ENCODE measurements around the gene MYPOP. TPM values are rescaled to one million over a fixed set of nuclear protein-coding genes. Genes with fewer than 3 reads are reported as not detected.

Gene MYPOP
- total and polyA plus RNA-seq, 4 donors: 0.70 to 3.0 (median 1.3) TPM

- peak overlapping the region in 2 of 3 donors; percentile 37 to 81 for H3K4me3 ChIP-seq (ENCODE audit: low read depth in 1 of 3, low read length in 3 of 3)
These were observed 18.3 kb downstream of the MYPOP start for GRCh38 chr19:45883881-45884681.

GRCh38 chr19:45883586-45883880 lies 18.9 kb downstream of the MYPOP start:
- H3K27me3 ChIP-seq (ENCODE audit: control insufficient read depth in 4 of 4, insufficient read depth in 4 of 4, low read length in 3 of 4): no peaks in the 10 kb centered on the region
- peak overlapping the region in 1 of 2 donors; percentile 64 for H3K9ac ChIP-seq (ENCODE audit: low read depth in 1 of 2, low read length in 2 of 2)
- H3K36me3 ChIP-seq (ENCODE audit: control insufficient read depth in 4 of 4, insufficient read depth in 3 of 4, low read depth in 1 of 4, low read length in 3 of 4): no peaks in the 10 kb centered on the region
- H3K9me3 ChIP-seq (ENCODE audit: control insufficient read depth in 4 of 4, low read length in 3 of 4): no peaks in the 10 kb centered on the region
- no peak for DNase-seq (ENCODE audit: low spot score)
- peaks cover 23 to 66% (median 41%) of the 10 kb centered on the region in 4 donors for H3K4me1 ChIP-seq (ENCODE audit: control insufficient read depth in 4 of 4, insufficient read depth in 4 of 4, low read length in 3 of 4)
- H3K4me3 ChIP-seq (ENCODE audit: low read depth in 1 of 3, low read length in 3 of 3): peak overlapping the region in 2 of 3 donors; percentile 37 to 81
- WGBS: 10% methylated on average over 5 of the region's 5 CpGs
- H3K27ac ChIP-seq (ENCODE audit: low read depth in 1 of 2, low read length in 2 of 2): peak overlapping the region; percentile 32 to 67
- TF ChIP-seq FOXA2 (IDR thresholded peaks at IDR 0.05) (no peak), ATF3 (IDR thresholded peaks at IDR 0.05) (no peak), CTCF (IDR thresholded peaks at IDR 0.05; ENCODE audit: low read depth, low read length, missing input control) (no peak), TAF1 (conservative IDR thresholded peaks at IDR 0.05) (no peak), HNF4A (conservative IDR thresholded peaks at IDR 0.05) (no peak), YY1 (IDR thresholded peaks at IDR 0.05) (no peak), RAD21 (IDR thresholded peaks at IDR 0.05) (no peak), FOXA1 (IDR thresholded peaks at IDR 0.05) (no peak), HNF4G (IDR thresholded peaks at IDR 0.05) (no peak), REST (IDR thresholded peaks at IDR 0.05) (no peak), EGR1 (IDR thresholded peaks at IDR 0.05; ENCODE audit: low read depth in 2 of 2) (no peak), NR2F2 (IDR thresholded peaks at IDR 0.05) (no peak), JUND (IDR thresholded peaks at IDR 0.05) (no peak), MAX (IDR thresholded peaks at IDR 0.05) (no peak), SP1 (IDR thresholded peaks at IDR 0.05) (no peak)

More at GRCh38 chr19:45883881-45884681, 18.3 kb downstream of the MYPOP start:
- Histone ChIP-seq H3K36me3 (ENCODE audit: control insufficient read depth in 4 of 4, insufficient read depth in 3 of 4, low read depth in 1 of 4, low read length in 3 of 4) (no peaks in the 10 kb centered on the region), H3K27ac (ENCODE audit: low read depth in 1 of 2, low read length in 2 of 2) (peak overlapping the region; percentile 32 to 67), H3K27me3 (ENCODE audit: control insufficient read depth in 4 of 4, insufficient read depth in 4 of 4, low read length in 3 of 4) (no peaks in the 10 kb centered on the region), H3K9ac (ENCODE audit: low read depth in 1 of 2, low read length in 2 of 2) (peak overlapping the region in 1 of 2 donors; percentile 64), H3K9me3 (ENCODE audit: control insufficient read depth in 4 of 4, low read length in 3 of 4) (no peaks in the 10 kb centered on the region), H3K4me1 (ENCODE audit: control insufficient read depth in 4 of 4, insufficient read depth in 4 of 4, low read length in 3 of 4) (peaks cover 23 to 61% (median 39%) of the 10 kb centered on the region in 4 donors)
- DNase-seq (ENCODE audit: low spot score): no peak
- 58% methylated on average over 57 of the region's 57 CpGs for WGBS
- TF ChIP-seq SP1 (IDR thresholded peaks at IDR 0.05) (no peak), HNF4A (conservative IDR thresholded peaks at IDR 0.05) (no peak), MAX (IDR thresholded peaks at IDR 0.05) (no peak), NR2F2 (IDR thresholded peaks at IDR 0.05) (no peak), TAF1 (conservative IDR thresholded peaks at IDR 0.05) (no peak), HNF4G (IDR thresholded peaks at IDR 0.05) (no peak), ATF3 (IDR thresholded peaks at IDR 0.05) (no peak), RXRA (IDR thresholded peaks at IDR 0.05) (no peak), JUND (IDR thresholded peaks at IDR 0.05) (no peak), FOXA1 (IDR thresholded peaks at IDR 0.05) (no peak), ZBTB33 (IDR thresholded peaks at IDR 0.05) (no peak)
